GM19023 (cell line): ENCODE measurements around the gene EVA1B.

Source experiments
- ATAC-seq: cut with Tn5 transposase; IDR thresholded peaks from one replicate; pipeline ENCODE4 v1.9.1; 2021; ENCODE audit warnings: mild to moderate bottlenecking, moderate library complexity; ENCODE audit not compliant: unreplicated experiment

The EVA1B gene

GRCh38 chr1:36284061-36284460 lies 39.4 kb downstream of the EVA1B start:
- no peak for ATAC-seq

GRCh38 chr1:36279789-36280296 lies 43.6 kb downstream of the EVA1B start:
- no peak for ATAC-seq

- ATAC-seq, result no peak
Measured at GRCh38 chr1:36279110-36279788, 44.2 kb downstream of the EVA1B start.

DNA sequence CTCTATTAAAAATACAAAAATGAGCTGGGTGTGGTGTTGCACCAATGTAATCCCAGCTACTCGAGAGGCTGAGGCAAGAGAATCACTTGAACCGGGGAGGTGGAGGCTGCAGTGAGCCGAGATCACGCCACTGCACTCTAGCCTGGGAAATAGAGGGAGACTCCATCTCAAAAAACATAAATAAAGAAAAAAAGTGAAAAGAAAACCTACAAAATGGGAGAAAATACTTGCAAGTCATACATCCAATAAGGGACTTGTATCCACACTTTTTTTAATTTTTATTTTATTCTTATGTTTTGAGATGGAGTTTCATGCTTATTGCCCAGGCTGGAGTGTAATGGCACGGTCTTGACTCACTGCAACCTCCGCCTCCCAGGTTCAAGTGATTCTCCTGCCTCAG lies 46.8 kb downstream of the EVA1B start:
- ATAC-seq, result no peak

- ATAC-seq, result no peak
Measured at GRCh38 chr1:36274201-36274600, 49.2 kb downstream of the EVA1B start.

DNA sequence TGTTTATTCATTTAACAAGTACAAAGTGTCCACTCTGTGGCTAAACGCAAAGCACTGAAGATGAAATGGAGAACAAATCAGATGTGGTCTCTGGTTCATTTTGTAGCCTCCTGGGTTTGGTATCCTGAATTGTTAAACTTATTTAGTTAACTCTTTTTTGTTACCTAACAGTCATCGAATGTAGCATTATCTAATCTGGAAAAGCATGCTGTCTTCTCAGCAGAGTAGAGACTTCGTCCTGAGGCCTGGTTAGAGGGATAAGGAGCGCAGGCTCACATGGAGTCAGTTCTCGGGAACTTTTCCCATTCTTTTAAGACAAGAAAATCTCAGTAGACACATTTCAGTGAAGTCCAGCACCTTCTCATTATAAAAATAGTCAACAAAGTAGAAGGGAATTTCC lies 50.4 kb downstream of the EVA1B start:
- no peak for ATAC-seq
